Measurements from ENCODE around the gene ZNF215.

The ZNF215 gene

GRCh38 chr11:6988506-6988905 is 62.3 kb downstream of the ZNF215 start:
- Histone ChIP-seq H4K20me1 (ENCODE audit: insufficient read depth, low read length, poor library complexity, severe bottlenecking) (no peaks in the 10 kb centered on the region), H3K79me2 (ENCODE audit: insufficient read depth, low read length) (no peaks in the 10 kb centered on the region), H3K9me2 (replicated peaks; ENCODE audit: low read depth, low read length) (no peaks in the 10 kb centered on the region), H3K9ac (ENCODE audit: low read depth, low read length, poor library complexity, severe bottlenecking) (no peak overlapping the region), H3K4me2 (ENCODE audit: low read depth, low read length, poor library complexity, severe bottlenecking) (no peak overlapping the region), H3K36me3 (ENCODE audit: insufficient read depth, low read length) (no peaks in the 10 kb centered on the region), H3K4me3 (ENCODE audit: low read length, poor library complexity, severe bottlenecking) (no peak overlapping the region), H3F3A (ENCODE audit: low read depth) (no peaks in the 10 kb centered on the region), H3K9me3 (ENCODE audit: insufficient read depth, low read depth, low read length) (no peaks in the 10 kb centered on the region), H2AFZ (ENCODE audit: low read length) (no peak overlapping the region), H3K4me1 (ENCODE audit: insufficient read depth, low read length, poor library complexity, severe bottlenecking) (no peaks in the 10 kb centered on the region), H3K27me3 (ENCODE audit: insufficient read depth, low read length, poor library complexity, severe bottlenecking) (no peaks in the 10 kb centered on the region)
- no peak for TF ChIP-seq CTCF (conservative IDR thresholded peaks at IDR 0.05; ENCODE audit: low read length)

- no peak overlapping the region for H2AFZ ChIP-seq (ENCODE audit: low read length)
- H3K36me3 ChIP-seq (ENCODE audit: insufficient read depth, low read length) = no peaks in the 10 kb centered on the region
- H3K9me2 ChIP-seq (replicated peaks; ENCODE audit: low read depth, low read length) = no peaks in the 10 kb centered on the region
- no peaks in the 10 kb centered on the region for H3K4me1 ChIP-seq (ENCODE audit: insufficient read depth, low read length, poor library complexity, severe bottlenecking)
- H3K27me3 ChIP-seq (ENCODE audit: insufficient read depth, low read length, poor library complexity, severe bottlenecking) = no peaks in the 10 kb centered on the region
- H3K9me3 ChIP-seq (ENCODE audit: insufficient read depth, low read depth, low read length) = no peaks in the 10 kb centered on the region
- no peak overlapping the region for H3K9ac ChIP-seq (ENCODE audit: low read depth, low read length, poor library complexity, severe bottlenecking)
- no peaks in the 10 kb centered on the region for H4K20me1 ChIP-seq (ENCODE audit: insufficient read depth, low read length, poor library complexity, severe bottlenecking)
- H3K79me2 ChIP-seq (ENCODE audit: insufficient read depth, low read length) = no peaks in the 10 kb centered on the region
- no peak for TF ChIP-seq CTCF (conservative IDR thresholded peaks at IDR 0.05; ENCODE audit: low read length)
- TF ChIP-seq EZH2phosphoT487 (IDR thresholded peaks at IDR 0.05; ENCODE audit: borderline replicate concordance) = no peak
- no peak overlapping the region for H3K4me2 ChIP-seq (ENCODE audit: low read depth, low read length, poor library complexity, severe bottlenecking)
- H3K4me3 ChIP-seq (ENCODE audit: low read length, poor library complexity, severe bottlenecking) = no peak overlapping the region
- H3F3A ChIP-seq (ENCODE audit: low read depth) = no peaks in the 10 kb centered on the region
Observed at GRCh38 chr11:6991227-6991626, 65.0 kb downstream of the ZNF215 start.

DNA sequence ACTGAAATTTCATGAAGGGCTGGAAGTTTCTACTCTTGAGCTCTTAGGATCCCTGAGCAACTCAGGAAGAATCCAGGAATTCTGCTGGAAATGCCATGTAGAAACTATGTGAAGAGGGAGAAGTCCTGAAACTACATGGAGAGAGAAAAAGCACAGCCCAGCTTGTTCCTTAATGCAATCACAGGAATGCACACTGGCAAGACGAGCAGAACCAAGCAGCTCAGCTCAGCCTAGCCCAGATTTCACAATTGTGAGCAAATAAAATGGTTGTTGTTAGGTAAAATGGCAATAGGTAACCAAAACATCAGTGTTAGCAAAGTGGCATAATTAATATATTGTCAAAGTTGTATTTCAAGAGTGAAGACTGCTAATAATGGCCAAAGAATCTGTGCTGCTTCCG is 65.8 kb downstream of the ZNF215 start:
- Histone ChIP-seq H3K4me1 (ENCODE audit: insufficient read depth, low read length, poor library complexity, severe bottlenecking) (no peaks in the 10 kb centered on the region), H3K4me2 (ENCODE audit: low read depth, low read length, poor library complexity, severe bottlenecking) (no peak overlapping the region), H3K9ac (ENCODE audit: low read depth, low read length, poor library complexity, severe bottlenecking) (no peak overlapping the region), H2AFZ (ENCODE audit: low read length) (no peak overlapping the region), H3K4me3 (ENCODE audit: low read length, poor library complexity, severe bottlenecking) (no peak overlapping the region), H3K27me3 (ENCODE audit: insufficient read depth, low read length, poor library complexity, severe bottlenecking) (no peaks in the 10 kb centered on the region), H3K79me2 (ENCODE audit: insufficient read depth, low read length) (no peaks in the 10 kb centered on the region), H3K9me3 (ENCODE audit: insufficient read depth, low read depth, low read length) (no peaks in the 10 kb centered on the region), H3K36me3 (ENCODE audit: insufficient read depth, low read length) (no peaks in the 10 kb centered on the region), H4K20me1 (ENCODE audit: insufficient read depth, low read length, poor library complexity, severe bottlenecking) (no peaks in the 10 kb centered on the region), H3F3A (ENCODE audit: low read depth) (no peaks in the 10 kb centered on the region), H3K9me2 (replicated peaks; ENCODE audit: low read depth, low read length) (no peaks in the 10 kb centered on the region)
- TF ChIP-seq CTCF (conservative IDR thresholded peaks at IDR 0.05; ENCODE audit: low read length) = no peak
- no peak for TF ChIP-seq EZH2phosphoT487 (IDR thresholded peaks at IDR 0.05; ENCODE audit: borderline replicate concordance)

Measured in Loucy (cell line).